ENCODE results near the gene CNST. TPM values are rescaled to one million over a fixed set of nuclear protein-coding genes. Genes with fewer than 3 reads are reported as not detected.

CNST gene
- polyA plus RNA-seq, 1 donor (not counting 4 experiments of a cell fraction or from before 2014, with no cell fraction given), result 9.8 TPM

DNA sequence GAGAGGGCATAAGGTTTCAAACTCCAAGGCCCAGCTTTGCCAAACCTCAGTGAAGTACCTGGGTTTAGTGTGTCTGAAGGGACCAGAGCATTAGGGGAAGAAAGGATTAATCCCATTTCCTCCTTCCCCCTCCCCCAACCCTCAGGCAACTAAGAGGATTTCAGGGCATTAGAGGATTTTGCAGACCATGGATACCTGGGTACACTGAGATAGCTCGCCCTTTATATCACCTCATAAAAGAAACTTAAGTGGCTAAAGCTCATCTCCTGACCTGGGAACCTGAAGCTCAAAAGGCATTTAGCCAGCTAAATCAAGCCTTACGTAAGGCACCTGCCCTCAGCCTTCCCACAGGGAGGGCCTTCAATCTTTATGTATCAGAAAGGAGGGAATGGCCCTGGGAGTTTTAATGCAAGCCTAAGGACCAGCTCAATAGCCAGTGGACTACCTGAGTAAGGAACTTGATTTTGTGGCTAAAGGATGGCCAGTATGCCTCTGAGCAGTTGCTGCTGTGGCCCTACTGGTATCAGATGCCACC, 32.8 kb upstream of the CNST start:
- Histone ChIP-seq H3K4me3 (ENCODE audit: control insufficient read depth in 2 of 3, extremely low read depth in 1 of 3, insufficient read depth in 2 of 3, low read depth in 1 of 3, low read length in 3 of 3) (no peak overlapping the region), H3K36me3 (ENCODE audit: control insufficient read depth in 2 of 2, extremely low read depth in 1 of 2, insufficient read depth in 2 of 2, low read length in 2 of 2) (peaks cover 0 to 1% of the 10 kb centered on the region in 2 experiments), H3K79me2 (ENCODE audit: control insufficient read depth, insufficient read depth, low read length) (no peaks in the 10 kb centered on the region), H4K20me1 (ENCODE audit: control insufficient read depth, extremely low read depth, insufficient read depth, low read length) (no peaks in the 10 kb centered on the region), H3K9ac (ENCODE audit: control insufficient read depth, extremely low read depth, insufficient read depth, low read length) (no peak overlapping the region), H3K27me3 (ENCODE audit: control insufficient read depth, extremely low read depth, insufficient read depth, low read length) (no peaks in the 10 kb centered on the region), H3K27ac (ENCODE audit: control insufficient read depth, insufficient read depth, low read length) (no peak overlapping the region), H3K4me1 (ENCODE audit: control insufficient read depth, extremely low read depth, insufficient read depth, low read length) (no peaks in the 10 kb centered on the region), H3K9me1 (ENCODE audit: control insufficient read depth, extremely low read depth, insufficient read depth, low read length) (no peaks in the 10 kb centered on the region), H3K4me2 (ENCODE audit: control insufficient read depth, extremely low read depth, insufficient read depth, low read depth, low read length) (no peak overlapping the region), H3K9me3 (ENCODE audit: control insufficient read depth, low read depth, low read length) (peaks cover 6% of the 10 kb centered on the region), H2AFZ (ENCODE audit: control insufficient read depth, low read length) (no peak overlapping the region)
- DNase-seq (ENCODE audit: low read depth, low spot score), result no peak
- TF ChIP-seq, protein P1, sequence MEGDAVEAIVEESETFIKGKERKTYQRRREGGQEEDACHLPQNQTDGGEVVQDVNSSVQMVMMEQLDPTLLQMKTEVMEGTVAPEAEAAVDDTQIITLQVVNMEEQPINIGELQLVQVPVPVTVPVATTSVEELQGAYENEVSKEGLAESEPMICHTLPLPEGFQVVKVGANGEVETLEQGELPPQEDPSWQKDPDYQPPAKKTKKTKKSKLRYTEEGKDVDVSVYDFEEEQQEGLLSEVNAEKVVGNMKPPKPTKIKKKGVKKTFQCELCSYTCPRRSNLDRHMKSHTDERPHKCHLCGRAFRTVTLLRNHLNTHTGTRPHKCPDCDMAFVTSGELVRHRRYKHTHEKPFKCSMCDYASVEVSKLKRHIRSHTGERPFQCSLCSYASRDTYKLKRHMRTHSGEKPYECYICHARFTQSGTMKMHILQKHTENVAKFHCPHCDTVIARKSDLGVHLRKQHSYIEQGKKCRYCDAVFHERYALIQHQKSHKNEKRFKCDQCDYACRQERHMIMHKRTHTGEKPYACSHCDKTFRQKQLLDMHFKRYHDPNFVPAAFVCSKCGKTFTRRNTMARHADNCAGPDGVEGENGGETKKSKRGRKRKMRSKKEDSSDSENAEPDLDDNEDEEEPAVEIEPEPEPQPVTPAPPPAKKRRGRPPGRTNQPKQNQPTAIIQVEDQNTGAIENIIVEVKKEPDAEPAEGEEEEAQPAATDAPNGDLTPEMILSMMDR (optimal IDR thresholded peaks at IDR 0.05 in 1 of 3, IDR thresholded peaks at IDR 0.05 in 1 of 3, conservative IDR thresholded peaks at IDR 0.05 in 1 of 3; ENCODE audit: extremely low read depth in 1 of 3, insufficient read depth in 2 of 3, low read length in 3 of 3), result no peak
- TF ChIP-seq EZH2 (IDR thresholded peaks at IDR 0.05; ENCODE audit: low read length), result no peak
- dilution Hi-C loops (cut with MboI; ENCODE audit: extremely low pct_ligation_motif_present, low sequenced_read_pairs), result no loop called here
- no peak for FAIRE-seq

DNA sequence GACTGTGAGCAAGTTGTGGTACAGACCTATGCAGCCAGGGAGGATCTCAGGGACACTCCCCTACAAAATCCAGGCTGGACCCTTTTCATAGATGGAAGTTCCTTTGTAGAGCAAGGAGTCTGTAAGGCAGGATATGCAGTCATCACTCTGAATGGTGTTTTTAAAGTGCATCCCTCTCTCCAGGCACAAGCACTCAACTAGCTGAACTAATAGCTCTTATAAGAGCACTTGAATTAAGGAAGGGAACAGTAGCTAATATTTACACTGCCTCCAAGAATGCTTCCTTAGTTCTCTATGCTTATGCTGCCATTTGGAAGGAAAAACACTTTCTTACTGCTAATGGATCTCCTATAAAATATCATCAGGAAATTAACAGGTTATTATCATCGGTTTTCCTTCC, 32.1 kb upstream of the CNST start:
- Histone ChIP-seq H3K9me1 (ENCODE audit: control insufficient read depth, extremely low read depth, insufficient read depth, low read length) (no peaks in the 10 kb centered on the region), H3K9ac (ENCODE audit: control insufficient read depth, extremely low read depth, insufficient read depth, low read length) (no peak overlapping the region), H4K20me1 (ENCODE audit: control insufficient read depth, extremely low read depth, insufficient read depth, low read length) (no peaks in the 10 kb centered on the region), H3K27ac (ENCODE audit: control insufficient read depth, insufficient read depth, low read length) (no peak overlapping the region), H3K4me3 (ENCODE audit: control insufficient read depth in 2 of 3, extremely low read depth in 1 of 3, insufficient read depth in 2 of 3, low read depth in 1 of 3, low read length in 3 of 3) (no peak overlapping the region), H3K36me3 (ENCODE audit: control insufficient read depth in 2 of 2, extremely low read depth in 1 of 2, insufficient read depth in 2 of 2, low read length in 2 of 2) (peaks cover 0 to 3% of the 10 kb centered on the region in 2 experiments), H3K27me3 (ENCODE audit: control insufficient read depth, extremely low read depth, insufficient read depth, low read length) (no peaks in the 10 kb centered on the region), H2AFZ (ENCODE audit: control insufficient read depth, low read length) (no peak overlapping the region), H3K9me3 (ENCODE audit: control insufficient read depth, low read depth, low read length) (peaks cover 6% of the 10 kb centered on the region), H3K79me2 (ENCODE audit: control insufficient read depth, insufficient read depth, low read length) (no peaks in the 10 kb centered on the region), H3K4me1 (ENCODE audit: control insufficient read depth, extremely low read depth, insufficient read depth, low read length) (no peaks in the 10 kb centered on the region), H3K4me2 (ENCODE audit: control insufficient read depth, extremely low read depth, insufficient read depth, low read depth, low read length) (no peak overlapping the region)
- dilution Hi-C loops (cut with MboI; ENCODE audit: extremely low pct_ligation_motif_present, low sequenced_read_pairs), result no loop called here
- DNase-seq (ENCODE audit: low read depth, low spot score) (no peak), FAIRE-seq (no peak)
- TF ChIP-seq, protein P1 (optimal IDR thresholded peaks at IDR 0.05 in 1 of 3, IDR thresholded peaks at IDR 0.05 in 1 of 3, conservative IDR thresholded peaks at IDR 0.05 in 1 of 3; ENCODE audit: extremely low read depth in 1 of 3, insufficient read depth in 2 of 3, low read length in 3 of 3), result no peak
- TF ChIP-seq EZH2 (IDR thresholded peaks at IDR 0.05; ENCODE audit: low read length), result no peak
